ENCODE data around the gene IDH3A.

Gene IDH3A

GRCh38 chr15:78197632-78198031 is 48.5 kb downstream of the IDH3A start:
- no peak for DNase-seq
- no peaks in the 10 kb centered on the region for H3K36me3 Mint-ChIP-seq (ENCODE audit: low read depth)
- no peak overlapping the region for H3K27ac Mint-ChIP-seq
- H3K4me1 Mint-ChIP-seq (ENCODE audit: low read depth): no peaks in the 10 kb centered on the region
- H3K9me3 Mint-ChIP-seq: no peaks in the 10 kb centered on the region
- no peak overlapping the region for H3K4me3 Mint-ChIP-seq
- no peaks in the 10 kb centered on the region for H3K27me3 Mint-ChIP-seq

- H3K4me1 Mint-ChIP-seq (ENCODE audit: low read depth): no peaks in the 10 kb centered on the region
- no peaks in the 10 kb centered on the region for H3K27me3 Mint-ChIP-seq
- H3K9me3 Mint-ChIP-seq: no peaks in the 10 kb centered on the region
- no peaks in the 10 kb centered on the region for H3K36me3 Mint-ChIP-seq (ENCODE audit: low read depth)
- H3K4me3 Mint-ChIP-seq: no peak overlapping the region
- H3K27ac Mint-ChIP-seq: no peak overlapping the region
- no peak for DNase-seq
Observed at GRCh38 chr15:78200276-78200930, 51.2 kb downstream of the IDH3A start.

- no peak for DNase-seq
- Mint-ChIP-seq H3K4me1 (ENCODE audit: low read depth) (no peaks in the 10 kb centered on the region), H3K27me3 (no peaks in the 10 kb centered on the region), H3K36me3 (ENCODE audit: low read depth) (no peaks in the 10 kb centered on the region), H3K4me3 (no peak overlapping the region), H3K27ac (no peak overlapping the region), H3K9me3 (no peaks in the 10 kb centered on the region)
Observed at GRCh38 chr15:78201281-78202190, 52.4 kb downstream of the IDH3A start.

GRCh38 chr15:78203346-78204225 is 54.4 kb downstream of the IDH3A start:
- no peaks in the 10 kb centered on the region for H3K36me3 Mint-ChIP-seq (ENCODE audit: low read depth)
- H3K4me3 Mint-ChIP-seq: no peak overlapping the region
- H3K27me3 Mint-ChIP-seq: no peaks in the 10 kb centered on the region
- H3K4me1 Mint-ChIP-seq (ENCODE audit: low read depth): no peaks in the 10 kb centered on the region
- DNase-seq: no peak
- H3K9me3 Mint-ChIP-seq: no peaks in the 10 kb centered on the region
- no peak overlapping the region for H3K27ac Mint-ChIP-seq

GRCh38 chr15:78204351-78205309 is 55.5 kb downstream of the IDH3A start:
- Mint-ChIP-seq H3K4me1 (ENCODE audit: low read depth) (no peaks in the 10 kb centered on the region), H3K36me3 (ENCODE audit: low read depth) (no peaks in the 10 kb centered on the region)

GRCh38 chr15:78205337-78205736 is 56.2 kb downstream of the IDH3A start:
- Mint-ChIP-seq H3K9me3 (no peaks in the 10 kb centered on the region), H3K4me3 (no peak overlapping the region), H3K4me1 (ENCODE audit: low read depth) (no peaks in the 10 kb centered on the region), H3K36me3 (ENCODE audit: low read depth) (no peaks in the 10 kb centered on the region), H3K27ac (no peak overlapping the region), H3K27me3 (no peaks in the 10 kb centered on the region)
- no peak for DNase-seq

More at GRCh38 chr15:78204351-78205309, 55.5 kb downstream of the IDH3A start:
- Mint-ChIP-seq H3K4me3 (no peak overlapping the region), H3K27ac (no peak overlapping the region), H3K27me3 (no peaks in the 10 kb centered on the region), H3K9me3 (no peaks in the 10 kb centered on the region)
- DNase-seq: no peak

GRCh38 chr15:78205856-78206255 is 56.7 kb downstream of the IDH3A start:
- Mint-ChIP-seq H3K4me1 (ENCODE audit: low read depth) (no peaks in the 10 kb centered on the region), H3K36me3 (ENCODE audit: low read depth) (no peaks in the 10 kb centered on the region), H3K27me3 (no peaks in the 10 kb centered on the region), H3K27ac (no peak overlapping the region), H3K9me3 (no peaks in the 10 kb centered on the region), H3K4me3 (no peak overlapping the region)
- DNase-seq: no peak

- H3K27me3 Mint-ChIP-seq: no peaks in the 10 kb centered on the region
- DNase-seq: no peak
- H3K9me3 Mint-ChIP-seq: no peaks in the 10 kb centered on the region
- no peak overlapping the region for H3K4me3 Mint-ChIP-seq
- no peaks in the 10 kb centered on the region for H3K36me3 Mint-ChIP-seq (ENCODE audit: low read depth)
- H3K27ac Mint-ChIP-seq: no peak overlapping the region
- no peaks in the 10 kb centered on the region for H3K4me1 Mint-ChIP-seq (ENCODE audit: low read depth)
Observed at GRCh38 chr15:78206326-78207109, 57.4 kb downstream of the IDH3A start.

- Mint-ChIP-seq H3K9me3 (no peaks in the 10 kb centered on the region), H3K4me1 (ENCODE audit: low read depth) (no peaks in the 10 kb centered on the region), H3K27ac (no peak overlapping the region), H3K4me3 (no peak overlapping the region), H3K27me3 (no peaks in the 10 kb centered on the region), H3K36me3 (ENCODE audit: low read depth) (no peaks in the 10 kb centered on the region)
- no peak for DNase-seq
Observed at GRCh38 chr15:78207110-78207458, 57.9 kb downstream of the IDH3A start.

- Mint-ChIP-seq H3K4me3 (no peak overlapping the region), H3K27ac (no peak overlapping the region), H3K9me3 (no peaks in the 10 kb centered on the region), H3K27me3 (no peaks in the 10 kb centered on the region), H3K36me3 (ENCODE audit: low read depth) (no peaks in the 10 kb centered on the region), H3K4me1 (ENCODE audit: low read depth) (no peaks in the 10 kb centered on the region)
- no peak for DNase-seq
Observed at GRCh38 chr15:78207641-78208340, 58.6 kb downstream of the IDH3A start.

- H3K27ac Mint-ChIP-seq: no peak overlapping the region
- no peaks in the 10 kb centered on the region for H3K9me3 Mint-ChIP-seq
- no peak overlapping the region for H3K4me3 Mint-ChIP-seq
- no peak for DNase-seq
- no peaks in the 10 kb centered on the region for H3K36me3 Mint-ChIP-seq (ENCODE audit: low read depth)
- no peaks in the 10 kb centered on the region for H3K4me1 Mint-ChIP-seq (ENCODE audit: low read depth)
- H3K27me3 Mint-ChIP-seq: no peaks in the 10 kb centered on the region
Observed at GRCh38 chr15:78208341-78208844, 59.2 kb downstream of the IDH3A start.

- no peaks in the 10 kb centered on the region for H3K36me3 Mint-ChIP-seq (ENCODE audit: low read depth)
- no peaks in the 10 kb centered on the region for H3K9me3 Mint-ChIP-seq
- no peak overlapping the region for H3K4me3 Mint-ChIP-seq
- H3K27me3 Mint-ChIP-seq: no peaks in the 10 kb centered on the region
- no peak overlapping the region for H3K27ac Mint-ChIP-seq
- DNase-seq: no peak
- H3K4me1 Mint-ChIP-seq (ENCODE audit: low read depth): no peaks in the 10 kb centered on the region
Observed at GRCh38 chr15:78208887-78209645, 59.9 kb downstream of the IDH3A start.

All from activated T-cell treated with anti-CD3 and anti-CD28 coated beads, Interleukin-2, amount 50 U/mL, for 24 hours (primary cell).